BJ (cell line): ENCODE measurements around the gene KRTAP17-1. TPM values are rescaled to one million over a fixed set of nuclear protein-coding genes. Genes with fewer than 3 reads are reported as not detected.

Experiments
- CTCF ChIA-PET: fragments of 350-600 bp; formaldehyde crosslinking; extraction: SDS; loops from one replicate; lab custom pipeline; 2021; ENCODE audit warnings: antibody characterized with exemption, inconsistent platforms; lab: Yijun Ruan, JAX
- POLR2A ChIA-PET: fragments of 300-600 bp; sonication (Branson Sonifier 250); formaldehyde crosslinking; extraction: SDS; loops from one replicate; lab custom pipeline; 2021; ENCODE audit warnings: antibody characterized with exemption; lab: Charles Lee
- DNase-seq: peaks from one replicate; pipeline ENCODE4 v3.0.0-alpha.2; 2011; ENCODE audit warnings: low read depth
- H3K27me3 ChIP-seq: 2 replicates; pipeline ENCODE4 v1.6.0; 2011; ENCODE audit warnings: low read length; ENCODE audit not compliant: control insufficient read depth, insufficient read depth
- H3K36me3 ChIP-seq: 2 replicates; pipeline ENCODE4 v1.5.1; 2011; ENCODE audit warnings: low read length; ENCODE audit not compliant: control insufficient read depth, insufficient read depth
- H3K4me3 ChIP-seq: 2 replicates; pipeline ENCODE4 v1.5.1; 2011; ENCODE audit warnings: low read depth, mild to moderate bottlenecking, control low read depth, low read length
- polyA plus RNA-seq: library from polyadenylated mRNA; depleted of rRNA; stranded (reverse); fragments of >200 nt; gene quantifications from 2 replicates; pipeline ENCODE4 v1.2.3, GENCODE V29; 2011
- TF ChIP-seq, protein P1 (sequence below): IDR thresholded peaks from 2 replicates; pipeline ENCODE4 v1.5.1; 2011; ENCODE audit warnings: low read depth, mild to moderate bottlenecking, control low read depth, inconsistent platforms, low read length, moderate library complexity; ENCODE audit not compliant: insufficient read depth

The KRTAP17-1 gene
- polyA plus RNA-seq, 1 experiment: not detected

DNA sequence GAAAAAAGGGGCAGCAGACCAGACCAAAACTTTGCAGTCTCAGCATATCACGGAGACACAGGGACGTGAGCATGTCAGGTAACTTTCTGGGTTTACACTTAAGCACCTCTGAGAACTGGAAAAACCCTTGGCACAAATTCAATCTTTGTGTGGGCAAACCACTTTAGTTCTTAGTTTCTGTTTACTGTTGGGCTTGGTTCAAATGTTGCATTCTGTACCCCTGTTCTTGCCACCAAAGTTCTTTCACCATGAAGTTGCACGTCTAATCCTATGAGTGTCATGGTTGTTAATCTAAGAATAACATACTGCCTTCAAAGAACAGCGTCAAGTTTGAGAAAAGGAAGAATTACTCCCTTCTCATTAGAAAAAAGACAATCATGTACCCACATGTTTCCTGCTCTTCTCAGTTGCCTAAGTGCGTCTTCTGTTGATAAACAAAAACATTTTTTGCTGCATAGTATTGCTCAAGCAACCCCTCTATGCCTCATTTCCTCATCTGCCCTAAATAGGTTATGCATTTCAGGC, 23.5 kb upstream of the KRTAP17-1 start:
- TF ChIP-seq, protein P1, sequence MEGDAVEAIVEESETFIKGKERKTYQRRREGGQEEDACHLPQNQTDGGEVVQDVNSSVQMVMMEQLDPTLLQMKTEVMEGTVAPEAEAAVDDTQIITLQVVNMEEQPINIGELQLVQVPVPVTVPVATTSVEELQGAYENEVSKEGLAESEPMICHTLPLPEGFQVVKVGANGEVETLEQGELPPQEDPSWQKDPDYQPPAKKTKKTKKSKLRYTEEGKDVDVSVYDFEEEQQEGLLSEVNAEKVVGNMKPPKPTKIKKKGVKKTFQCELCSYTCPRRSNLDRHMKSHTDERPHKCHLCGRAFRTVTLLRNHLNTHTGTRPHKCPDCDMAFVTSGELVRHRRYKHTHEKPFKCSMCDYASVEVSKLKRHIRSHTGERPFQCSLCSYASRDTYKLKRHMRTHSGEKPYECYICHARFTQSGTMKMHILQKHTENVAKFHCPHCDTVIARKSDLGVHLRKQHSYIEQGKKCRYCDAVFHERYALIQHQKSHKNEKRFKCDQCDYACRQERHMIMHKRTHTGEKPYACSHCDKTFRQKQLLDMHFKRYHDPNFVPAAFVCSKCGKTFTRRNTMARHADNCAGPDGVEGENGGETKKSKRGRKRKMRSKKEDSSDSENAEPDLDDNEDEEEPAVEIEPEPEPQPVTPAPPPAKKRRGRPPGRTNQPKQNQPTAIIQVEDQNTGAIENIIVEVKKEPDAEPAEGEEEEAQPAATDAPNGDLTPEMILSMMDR: no peak
- DNase-seq: no peak
- no peak overlapping the region for H3K4me3 ChIP-seq
- H3K27me3 ChIP-seq: no peaks in the 10 kb centered on the region
- POLR2A ChIA-PET: no interaction called here
- H3K36me3 ChIP-seq: no peaks in the 10 kb centered on the region
- CTCF ChIA-PET: interaction anchor here (0.6 to 2.1 kb wide), 6 partner anchors 10 to 535 kb away, joined by 3 to 8 read pairs (median 4); no protein-coding TSS in a partner anchor

DNA sequence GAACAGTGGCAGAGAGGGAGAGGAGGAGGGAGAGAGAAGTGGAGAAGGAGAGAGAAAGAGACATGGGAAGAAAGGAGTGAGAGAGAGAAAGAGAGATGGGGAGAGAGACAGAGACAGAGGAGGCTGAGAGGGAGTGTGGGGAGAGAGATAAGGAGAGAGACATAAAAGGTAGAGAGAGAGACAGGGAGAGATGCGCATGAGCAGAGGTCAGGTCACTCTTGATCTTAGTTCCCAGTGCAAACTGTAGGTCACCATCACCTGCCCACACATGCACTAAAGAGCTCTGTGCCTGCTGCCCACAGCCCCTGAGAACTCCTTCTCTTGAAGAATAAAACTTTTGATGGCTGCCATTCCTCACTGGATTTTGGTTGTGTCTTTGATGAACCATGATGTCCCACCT, 20.2 kb upstream of the KRTAP17-1 start:
- POLR2A ChIA-PET: no interaction called here
- Histone ChIP-seq H3K4me3 (no peak overlapping the region), H3K36me3 (no peaks in the 10 kb centered on the region), H3K27me3 (no peaks in the 10 kb centered on the region)
- CTCF ChIA-PET: no interaction called here
- DNase-seq: no peak
- TF ChIP-seq, protein P1: no peak

DNA sequence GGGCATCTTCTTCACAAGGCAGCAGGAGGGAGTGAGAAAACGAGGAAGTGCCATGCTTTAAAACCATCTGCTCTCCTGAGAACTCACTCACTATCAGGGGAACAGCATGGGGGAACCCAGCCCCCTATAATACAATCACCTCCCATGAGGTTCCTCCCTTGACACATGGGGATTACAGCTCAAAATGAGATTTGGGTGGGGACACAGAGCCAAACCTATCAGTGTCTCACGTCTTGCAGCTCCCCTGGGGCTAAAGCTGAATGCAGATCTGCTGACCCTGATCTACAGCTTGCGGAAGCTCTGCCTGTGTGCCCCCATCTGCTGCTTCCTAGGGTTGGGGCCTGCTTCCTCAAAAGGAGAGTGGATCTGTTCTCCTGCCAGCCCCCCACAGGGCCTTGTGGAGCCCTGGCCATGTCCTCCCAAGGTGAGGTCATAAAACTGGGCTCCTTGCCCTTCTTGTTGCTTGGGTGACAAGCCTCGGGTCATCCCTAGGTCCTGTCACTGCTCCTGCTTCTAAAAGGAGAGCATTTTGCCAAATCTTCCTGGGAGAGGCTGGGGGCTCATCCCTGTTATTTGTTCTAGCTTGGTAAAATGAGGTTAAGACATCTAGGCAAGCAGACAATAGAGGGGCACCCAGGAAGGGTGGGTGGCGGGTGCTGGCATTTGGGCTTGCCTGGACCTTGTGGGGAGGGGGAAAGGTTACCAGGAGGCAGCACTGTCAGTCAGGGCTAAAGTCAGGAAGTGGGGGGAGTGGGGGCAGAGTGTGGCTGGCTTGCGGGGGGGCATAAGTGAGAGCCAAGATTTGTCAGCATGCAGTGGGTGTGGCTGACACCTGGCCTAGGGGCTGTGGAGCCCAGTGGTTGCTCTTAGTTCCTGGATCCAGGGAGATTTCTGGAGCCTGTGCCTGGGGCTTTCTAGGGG, 19.1 kb upstream of the KRTAP17-1 start:
- Histone ChIP-seq H3K27me3 (no peaks in the 10 kb centered on the region), H3K36me3 (no peaks in the 10 kb centered on the region), H3K4me3 (no peak overlapping the region)
- POLR2A ChIA-PET: no interaction called here
- TF ChIP-seq, protein P1: no peak
- no peak for DNase-seq
- CTCF ChIA-PET: interaction anchor here (3.3 kb wide), 1 partner anchor 12 kb away, joined by 18 read pairs; no protein-coding TSS in a partner anchor

DNA sequence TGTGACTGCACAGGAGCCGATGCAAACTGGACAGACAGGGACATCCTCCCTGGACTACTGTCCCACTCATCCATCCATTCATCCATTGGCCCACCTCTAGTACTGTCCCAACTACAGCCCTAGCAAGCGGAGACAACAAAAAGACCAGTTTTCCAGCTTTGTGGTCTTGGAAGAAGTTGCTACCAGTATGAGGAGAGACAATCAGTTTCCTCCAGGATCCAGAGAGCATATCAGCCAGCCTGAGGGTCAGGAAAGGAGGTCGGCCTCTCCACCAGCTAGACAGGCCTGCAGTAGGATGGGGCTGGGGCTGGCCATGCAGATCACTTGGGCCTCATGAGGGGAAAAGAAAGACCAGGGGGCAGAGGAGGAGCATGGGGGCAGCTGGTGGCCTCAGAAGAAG, 18.3 kb upstream of the KRTAP17-1 start:
- ChIA-PET POLR2A (no interaction called here), CTCF (interaction anchor here (0.6 to 3.3 kb wide), 3 partner anchors 11 to 329 kb away, joined by 3 to 18 read pairs (median 6); no protein-coding TSS in a partner anchor)
- no peaks in the 10 kb centered on the region for H3K27me3 ChIP-seq
- no peak overlapping the region for H3K4me3 ChIP-seq
- no peaks in the 10 kb centered on the region for H3K36me3 ChIP-seq
- TF ChIP-seq, protein P1: no peak
- no peak for DNase-seq

DNA sequence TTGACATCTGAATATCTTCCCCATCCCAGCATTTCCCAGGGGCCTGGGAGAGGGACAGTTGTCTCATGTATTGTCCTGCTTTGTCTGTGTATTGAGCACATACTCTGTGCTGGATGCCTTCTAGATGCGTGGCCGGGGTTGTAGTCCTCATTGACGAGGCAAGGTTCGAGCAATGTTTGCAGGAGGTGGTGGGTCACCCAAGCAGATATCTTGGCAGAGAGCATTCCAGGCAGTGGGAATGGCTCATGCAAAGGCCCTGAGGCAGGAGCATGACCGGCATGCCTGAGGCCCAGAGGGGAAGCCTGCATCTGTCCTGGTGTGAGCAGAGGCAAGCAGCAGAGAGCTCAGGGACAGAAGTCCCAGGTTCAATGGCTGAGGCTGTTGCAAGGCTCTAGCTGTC, 17.6 kb upstream of the KRTAP17-1 start:
- Histone ChIP-seq H3K27me3 (no peaks in the 10 kb centered on the region), H3K4me3 (no peak overlapping the region), H3K36me3 (no peaks in the 10 kb centered on the region)
- POLR2A ChIA-PET: no interaction called here
- no peak for DNase-seq
- CTCF ChIA-PET: interaction anchor here (0.7 to 3.3 kb wide), 3 partner anchors 10 to 330 kb away, joined by 3 to 18 read pairs (median 6); no protein-coding TSS in a partner anchor
- TF ChIP-seq, protein P1: no peak
